Muscle of back (tissue), 11 donors: Measurements from ENCODE around the gene DLGAP1. TPM values are rescaled to one million over a fixed set of nuclear protein-coding genes. Genes with fewer than 3 reads are reported as not detected.

Experiments used
- DNase-seq, 3 donors: peaks; one replicate each; pipeline versions ENCODE4 v3.0.0 to v3.0.0-alpha.2; 2013
- polyA plus RNA-seq, 10 donors: library from polyadenylated mRNA; unstranded; fragments of 120-200 nt; gene quantifications; one replicate each; pipeline ENCODE4 v1.2.1, GENCODE V29; 2013; ENCODE audit not compliant: insufficient read length in 10 of 10

The DLGAP1 gene
- polyA plus RNA-seq, 10 donors, result 1.3 to 3.5 (median 2.1) TPM

DNA sequence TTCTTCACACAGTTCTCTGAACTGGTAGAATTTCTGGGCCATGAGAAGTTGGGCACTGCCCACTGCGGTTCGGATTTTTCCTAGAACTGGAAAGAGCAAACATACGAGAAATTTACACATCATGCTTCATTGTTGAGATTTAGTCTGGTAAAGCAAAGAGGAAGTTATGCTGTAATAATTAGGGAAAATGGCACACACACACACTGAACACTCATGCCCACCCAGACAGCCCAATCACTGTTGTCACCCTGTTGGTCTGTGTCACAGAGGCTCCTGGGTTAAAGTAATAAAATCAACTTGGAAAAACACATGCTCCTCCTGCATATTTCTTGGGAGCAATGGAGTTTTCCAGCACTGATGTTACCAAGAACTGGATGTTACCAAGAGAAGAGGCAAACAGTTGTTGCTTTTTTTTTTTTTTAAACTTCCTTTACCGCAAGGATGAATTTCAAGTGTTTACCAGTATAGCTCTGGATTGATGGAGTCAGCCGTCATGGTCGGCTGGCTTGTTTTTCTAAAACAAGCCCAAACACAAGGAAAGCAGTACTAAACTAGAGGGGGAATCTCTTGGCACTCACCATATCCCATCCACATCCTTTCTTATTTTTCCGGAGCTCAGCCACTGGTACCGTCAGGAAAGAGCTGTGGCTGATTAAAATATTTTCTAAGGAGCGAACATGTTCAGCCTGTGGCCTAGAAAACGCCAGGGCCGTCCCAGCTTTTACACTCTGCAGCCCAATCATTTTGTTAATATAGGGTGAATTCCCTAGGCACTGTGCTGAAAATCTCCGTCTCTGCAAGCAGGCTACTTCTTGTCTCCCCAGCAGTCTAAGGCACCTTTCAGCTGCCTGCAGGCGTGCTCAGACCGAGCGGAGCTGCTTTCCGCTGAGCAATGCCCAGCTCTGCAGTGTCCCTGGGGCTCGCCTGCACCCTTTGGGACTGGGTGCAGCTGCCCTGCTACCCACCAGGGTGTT, 946.2 kb downstream of the DLGAP1 start:
- peak in 1 of 3 donors; percentile 49 for DNase-seq

DNA sequence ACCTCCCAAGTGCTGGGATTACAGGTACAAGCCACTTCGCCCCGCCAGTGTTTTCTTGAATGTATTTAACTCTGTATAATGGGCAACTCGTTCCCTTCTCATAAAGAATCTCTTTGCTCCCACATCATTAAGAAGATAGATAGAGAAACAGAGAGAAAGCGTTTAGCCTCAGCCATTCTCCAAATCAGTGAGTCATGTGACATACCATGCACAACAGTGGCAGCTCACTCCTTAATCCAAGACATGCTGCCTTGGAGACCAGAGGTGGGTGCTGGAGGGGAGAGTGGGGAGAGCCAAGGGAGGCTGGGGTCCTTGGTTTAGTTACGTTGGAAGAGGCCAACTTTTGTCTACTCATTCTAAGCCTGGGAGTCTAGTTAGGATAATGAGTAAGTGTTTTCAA, 950.5 kb downstream of the DLGAP1 start:
- DNase-seq, result no peak

DNA sequence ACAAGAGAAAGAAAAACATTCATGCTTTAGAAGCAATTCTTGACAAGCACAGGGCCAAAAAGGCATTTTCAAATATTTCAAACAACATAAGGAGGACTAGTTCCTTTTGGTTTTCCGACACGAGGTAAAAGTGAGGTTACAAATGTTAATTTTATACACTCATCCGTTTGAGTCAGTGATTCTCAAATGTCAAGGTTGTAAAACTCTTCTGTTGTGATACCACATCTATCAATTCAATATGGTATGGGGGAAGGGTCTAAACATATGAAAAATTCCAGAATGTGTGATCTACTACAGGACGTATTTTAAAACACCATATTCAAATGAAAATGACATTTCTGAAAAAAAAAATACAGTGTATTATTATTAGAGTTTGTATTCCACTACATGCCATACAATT, 952.5 kb downstream of the DLGAP1 start:
- DNase-seq, result no peak

DNA sequence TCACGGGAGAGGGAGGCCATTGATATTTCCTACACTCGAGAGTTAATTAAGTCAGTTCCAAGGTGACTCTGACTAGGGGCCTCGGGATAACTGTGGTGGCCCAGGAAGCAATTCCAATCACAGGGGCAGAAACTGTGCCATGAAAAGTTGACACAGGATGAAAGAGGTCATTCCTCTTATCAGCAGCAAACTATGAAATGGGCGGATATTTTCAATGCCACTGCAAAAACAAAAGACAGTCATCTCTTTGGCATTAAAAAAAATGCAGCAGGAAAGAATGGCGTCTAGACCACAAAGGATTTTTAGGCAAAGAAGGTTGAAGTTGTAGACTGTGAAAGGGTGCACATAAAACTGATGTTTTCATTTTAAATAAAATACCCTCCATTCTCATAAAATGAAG, 955.1 kb downstream of the DLGAP1 start:
- no peak for DNase-seq

DNA sequence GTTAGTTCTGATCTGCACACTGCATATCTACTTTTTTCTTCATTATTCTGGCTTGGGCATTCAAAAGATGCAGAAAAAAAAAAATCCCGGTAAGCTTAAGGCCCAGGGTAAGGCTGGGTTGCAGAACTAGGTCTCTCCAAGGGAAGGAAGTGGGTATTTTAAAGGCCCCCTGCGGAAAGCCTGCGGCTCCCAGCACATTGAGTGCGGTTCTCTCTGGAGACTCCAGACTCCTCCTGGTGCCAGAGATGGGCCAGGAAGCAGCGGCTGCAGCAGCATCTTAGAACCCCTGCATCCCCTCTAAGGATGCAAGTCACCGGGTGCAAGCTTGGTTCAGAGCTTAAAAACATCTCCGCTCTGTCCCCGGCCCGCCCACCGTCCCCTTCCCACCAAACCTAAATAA, 955.6 kb downstream of the DLGAP1 start:
- DNase-seq, result no peak

DNA sequence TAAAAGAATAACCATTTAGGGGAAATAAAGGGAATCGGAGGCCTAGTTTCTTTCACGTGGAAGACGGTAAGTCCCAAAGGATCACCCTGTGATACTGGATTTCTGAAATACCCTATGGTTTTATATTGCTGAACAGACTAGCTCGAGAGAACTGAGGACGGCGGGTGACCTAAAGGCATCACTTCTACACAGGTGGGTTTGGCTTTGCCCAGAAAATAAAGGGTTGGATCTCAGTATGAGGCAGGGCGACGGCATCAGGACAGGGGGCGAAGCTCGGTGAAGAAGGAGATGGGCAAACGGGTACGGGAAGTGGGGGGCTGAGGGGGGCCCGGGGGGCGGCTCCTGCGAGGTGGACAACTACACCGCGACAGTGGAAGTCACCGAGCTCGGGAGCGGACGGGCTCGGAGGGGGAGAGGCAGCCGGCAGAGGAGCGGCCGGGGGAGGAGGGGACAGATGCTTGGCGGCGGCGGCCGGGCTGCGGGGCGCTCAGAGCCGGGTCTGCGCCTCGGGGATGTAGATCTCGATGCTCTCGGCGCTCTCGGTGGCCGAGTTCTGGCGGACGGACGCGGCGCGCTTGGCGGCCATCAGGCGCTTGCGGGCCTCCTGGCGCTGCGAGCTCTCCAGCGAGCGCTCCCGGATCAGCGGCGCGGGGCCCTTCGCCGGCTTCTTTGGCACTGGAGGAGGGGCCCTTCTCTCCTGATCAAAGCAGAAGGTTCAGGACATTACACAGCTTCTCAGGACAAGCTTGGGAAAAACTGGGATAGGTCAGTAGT, 956.2 kb downstream of the DLGAP1 start:
- peak; percentile 25 to 80 (median 42) for DNase-seq

DNA sequence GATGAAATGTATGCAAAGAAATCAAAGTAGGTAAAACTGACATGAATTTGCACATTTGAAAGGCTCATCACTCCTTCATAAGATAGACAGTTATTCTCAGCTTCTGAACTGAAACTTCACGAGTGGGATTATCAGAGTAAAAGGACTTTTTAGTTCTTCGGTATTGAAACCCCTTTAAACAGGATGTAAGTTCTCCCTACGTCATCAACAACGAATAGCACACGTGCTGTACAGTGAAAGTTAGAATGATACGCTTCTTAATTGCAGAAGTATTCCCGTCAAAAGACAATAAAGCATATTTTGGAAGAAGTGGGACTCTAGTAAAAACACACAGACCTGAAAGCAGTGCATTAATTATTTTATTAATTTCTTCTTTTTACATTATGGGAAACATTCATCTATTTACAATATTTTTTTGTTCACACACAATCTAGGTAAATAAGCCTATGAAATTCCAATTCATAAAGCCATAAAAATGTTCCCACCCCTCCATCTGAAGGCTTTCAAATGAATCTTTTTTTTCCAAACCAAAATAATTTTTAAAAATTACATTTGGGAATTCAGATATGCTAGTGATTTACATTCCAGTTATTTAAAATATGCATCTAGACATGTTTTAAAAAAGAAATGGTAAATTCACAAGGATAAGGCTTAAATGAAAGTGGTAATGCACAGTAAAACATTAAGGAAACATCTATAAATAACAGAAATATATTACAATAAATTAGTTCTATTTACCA, 959.2 kb downstream of the DLGAP1 start:
- no peak for DNase-seq

DNA sequence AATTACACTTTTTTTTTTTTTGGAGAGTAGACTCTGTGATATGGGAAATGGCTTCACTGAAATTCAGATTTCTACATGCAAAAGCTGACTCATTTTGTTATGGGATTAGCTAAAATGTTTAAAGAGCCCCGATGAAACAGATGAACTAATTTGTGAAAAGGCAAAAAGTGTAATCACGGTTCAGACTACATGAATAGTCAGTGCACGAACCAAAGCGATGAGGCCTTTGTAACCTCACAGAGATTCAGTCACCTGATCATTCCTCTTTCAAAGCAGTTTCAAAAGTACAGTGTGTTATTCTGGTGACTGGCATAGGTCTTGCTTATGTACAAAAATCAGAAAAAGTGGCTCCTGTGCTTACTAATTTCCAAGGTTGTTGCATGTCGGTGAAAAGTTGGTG, 960.5 kb downstream of the DLGAP1 start:
- DNase-seq, result no peak

DNA sequence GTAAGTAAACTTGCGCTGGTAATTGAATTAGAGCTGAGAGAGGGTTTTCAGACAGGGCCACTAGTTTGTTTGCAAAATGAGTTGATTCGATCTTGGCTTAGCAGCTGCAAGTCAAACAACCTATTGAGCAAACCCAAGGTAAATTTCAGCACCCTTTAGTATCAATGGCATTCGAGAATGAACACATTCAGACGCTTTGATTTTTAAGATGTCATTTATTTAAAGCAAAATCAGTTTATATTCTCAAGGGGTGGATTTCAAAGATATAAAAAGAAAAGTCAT, 960.9 kb downstream of the DLGAP1 start:
- DNase-seq, result no peak

DNA sequence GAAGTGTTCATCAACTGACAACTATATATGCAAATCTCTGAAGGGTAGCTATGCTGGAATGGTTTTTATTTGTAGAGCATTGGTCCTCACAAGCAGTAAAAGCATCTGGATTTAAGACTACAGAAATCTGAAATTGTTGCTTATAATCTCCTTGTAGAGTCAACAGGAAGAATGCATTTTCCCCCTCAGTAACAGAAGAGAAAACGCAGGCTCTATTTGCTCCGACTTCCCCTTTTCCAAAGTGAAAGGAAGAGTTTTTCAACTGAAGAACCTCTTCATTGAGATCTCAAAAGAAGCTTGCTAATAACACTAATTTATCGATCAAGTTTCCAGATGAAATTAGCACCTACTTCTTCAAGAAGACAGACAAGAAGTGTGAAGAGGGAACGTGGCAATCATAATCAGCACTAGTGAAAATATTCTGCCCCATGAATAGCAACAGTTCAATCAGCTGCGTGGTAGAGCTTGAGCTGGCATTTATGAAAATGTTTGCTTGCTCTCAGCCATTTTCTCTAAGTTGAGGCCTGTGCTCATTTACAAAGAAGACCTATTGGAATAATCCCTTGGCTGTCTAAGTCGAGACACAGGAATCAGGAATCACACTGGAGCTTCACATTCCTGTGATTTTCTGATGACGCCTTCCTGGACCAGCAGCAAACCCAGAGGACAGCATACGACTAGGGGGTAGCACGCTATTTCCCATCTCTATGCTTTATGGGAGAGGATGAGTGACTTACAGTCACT, 961.4 kb downstream of the DLGAP1 start:
- no peak for DNase-seq

DNA sequence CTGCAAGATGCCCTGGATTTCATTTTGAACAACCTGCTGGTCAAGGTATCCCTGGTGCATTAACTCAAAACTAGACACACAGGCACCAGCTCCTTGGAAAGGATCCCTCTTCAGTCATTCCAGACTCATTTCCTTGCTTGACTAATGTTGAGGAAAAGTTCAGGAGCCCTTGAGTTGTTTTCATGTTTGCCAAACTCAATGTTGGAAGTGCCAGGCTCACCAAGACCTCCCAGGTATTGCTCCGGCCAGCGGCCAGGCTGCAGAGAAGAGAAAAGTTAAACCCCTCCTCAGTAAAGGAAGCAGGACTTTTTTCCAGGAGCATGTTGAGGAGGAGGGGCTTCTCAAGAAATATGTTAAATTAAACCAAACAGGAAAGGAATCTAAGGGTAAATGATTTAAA, 962.4 kb downstream of the DLGAP1 start:
- DNase-seq, result no peak

DNA sequence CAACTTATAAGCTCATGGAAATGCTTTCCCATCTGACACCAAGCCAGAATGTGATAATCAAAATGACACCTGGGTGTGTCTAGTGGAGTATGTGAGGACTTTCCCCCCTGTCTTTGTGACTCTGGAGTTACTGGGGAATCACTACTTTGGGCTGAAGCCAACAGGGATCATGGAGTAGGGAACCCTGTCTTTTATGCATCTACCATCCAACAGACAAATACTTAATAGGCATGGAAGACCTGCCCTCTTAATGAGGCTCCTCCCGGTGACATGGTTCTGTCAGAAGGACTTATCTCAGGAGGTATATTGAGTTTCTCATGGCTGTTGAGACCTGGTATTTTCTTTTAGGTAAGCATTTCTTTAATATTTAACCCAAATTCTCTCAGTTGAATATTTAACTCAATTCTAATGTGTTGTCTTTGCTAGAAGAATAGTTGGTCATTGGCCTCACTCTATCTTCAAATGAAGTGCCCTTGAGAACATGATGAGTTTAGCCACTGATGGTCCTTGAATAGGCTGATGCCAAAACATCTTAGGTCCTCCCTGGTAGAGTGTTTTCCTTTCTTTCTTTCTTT, 963.0 kb downstream of the DLGAP1 start:
- DNase-seq, result no peak

DNA sequence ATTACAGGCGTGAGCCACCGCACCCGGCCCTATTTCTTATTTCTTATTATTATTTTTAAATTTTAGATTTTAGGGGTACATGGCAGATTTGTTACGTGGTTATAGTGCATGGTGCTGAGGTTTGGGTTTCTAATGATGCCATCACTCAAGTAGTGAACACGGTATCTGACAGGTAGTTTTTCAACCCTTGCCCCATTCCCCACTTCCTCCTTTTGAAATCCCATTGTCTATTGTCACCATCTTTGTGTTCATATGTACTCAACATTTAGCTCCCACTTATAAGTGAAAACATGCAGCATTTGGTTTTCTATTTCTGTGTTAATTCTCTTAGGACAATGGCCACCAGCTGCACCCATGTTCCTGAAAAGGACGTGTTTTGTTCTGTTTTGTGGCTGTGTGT, 965.6 kb downstream of the DLGAP1 start:
- DNase-seq, result no peak

DNA sequence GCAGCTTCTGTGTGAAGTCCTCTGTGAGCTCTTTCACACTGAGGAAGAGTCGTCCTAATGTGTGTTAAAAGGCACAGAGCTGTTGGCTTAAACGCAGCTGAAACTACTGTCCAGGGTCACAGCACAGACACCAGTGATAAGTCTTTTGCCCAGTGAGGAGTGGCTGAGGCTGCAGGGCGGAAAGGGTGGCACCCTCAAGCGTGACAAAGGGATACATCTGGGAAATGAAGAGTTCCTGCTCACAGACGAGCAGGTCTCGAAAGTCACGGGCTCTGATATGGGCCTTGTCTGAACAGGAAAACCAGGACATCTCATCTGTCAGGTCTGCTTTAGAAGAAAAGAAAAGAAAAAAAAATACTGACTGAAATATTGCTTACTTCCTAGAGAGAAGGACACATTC, 968.6 kb downstream of the DLGAP1 start:
- DNase-seq, result no peak

DNA sequence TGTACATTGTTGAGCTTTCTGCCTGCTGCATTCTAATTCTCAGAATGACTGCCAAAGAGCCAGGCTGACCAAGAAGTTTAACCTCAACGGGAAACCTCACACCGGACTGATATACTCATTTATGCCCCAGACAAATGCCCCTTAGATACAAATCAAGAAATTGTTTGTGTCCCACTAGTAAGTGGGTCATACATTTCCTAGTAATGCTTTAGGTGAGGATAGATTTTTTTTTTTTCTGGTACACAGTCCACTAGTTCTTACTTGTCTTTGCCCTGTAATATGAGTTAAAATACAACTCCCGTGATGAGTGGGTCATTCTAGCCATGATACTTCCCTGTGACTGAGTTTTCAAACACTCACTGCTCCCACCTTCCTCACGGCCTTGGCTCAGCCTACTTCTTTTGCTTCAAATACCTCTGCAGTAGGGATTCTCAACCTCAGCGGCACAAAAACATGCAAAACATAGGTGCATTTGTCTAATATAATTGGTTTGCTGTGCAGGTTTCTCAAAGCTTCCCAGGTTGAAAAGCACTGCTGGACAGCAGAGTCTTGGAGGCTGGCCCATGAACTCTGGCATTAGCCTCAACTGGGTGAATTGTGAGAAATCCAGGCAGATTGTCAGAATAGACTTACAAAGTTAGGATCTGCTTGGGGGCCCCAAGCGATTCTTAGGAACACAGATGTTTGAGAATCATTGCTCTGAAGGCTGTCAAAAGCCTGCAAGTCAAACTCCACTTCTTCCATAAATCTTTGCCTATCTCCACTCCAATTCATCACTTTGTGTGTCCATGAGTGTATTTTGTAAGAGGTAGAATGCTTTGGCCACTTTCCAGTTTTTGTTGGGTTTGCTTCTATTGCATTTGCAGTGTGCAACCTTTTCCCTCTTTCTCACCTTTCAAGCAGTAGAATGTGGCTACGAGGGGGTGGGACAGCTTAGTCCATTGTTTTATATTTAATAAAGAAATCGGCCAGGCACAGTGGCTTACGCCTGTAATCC, 969.7 kb downstream of the DLGAP1 start:
- no peak for DNase-seq

DNA sequence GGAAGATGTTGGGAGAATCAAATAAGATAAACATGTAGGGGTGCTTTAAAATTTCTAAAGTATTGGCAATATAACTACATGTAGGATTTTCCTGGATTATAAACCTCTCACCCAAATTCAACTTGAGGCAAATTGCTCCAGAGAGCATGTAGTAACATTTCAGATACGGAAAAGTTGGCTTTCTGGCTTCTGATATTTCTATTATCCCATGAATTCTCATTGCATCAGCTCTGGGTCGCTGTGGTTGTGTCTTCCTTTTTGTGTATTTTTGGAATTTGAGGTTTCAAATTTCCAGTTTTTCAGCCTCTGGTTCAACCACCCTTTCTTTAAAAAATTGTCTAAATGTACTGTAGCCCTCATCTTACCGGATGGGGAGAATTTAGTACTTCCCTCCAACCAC, 972.8 kb downstream of the DLGAP1 start:
- DNase-seq, result no peak

DNA sequence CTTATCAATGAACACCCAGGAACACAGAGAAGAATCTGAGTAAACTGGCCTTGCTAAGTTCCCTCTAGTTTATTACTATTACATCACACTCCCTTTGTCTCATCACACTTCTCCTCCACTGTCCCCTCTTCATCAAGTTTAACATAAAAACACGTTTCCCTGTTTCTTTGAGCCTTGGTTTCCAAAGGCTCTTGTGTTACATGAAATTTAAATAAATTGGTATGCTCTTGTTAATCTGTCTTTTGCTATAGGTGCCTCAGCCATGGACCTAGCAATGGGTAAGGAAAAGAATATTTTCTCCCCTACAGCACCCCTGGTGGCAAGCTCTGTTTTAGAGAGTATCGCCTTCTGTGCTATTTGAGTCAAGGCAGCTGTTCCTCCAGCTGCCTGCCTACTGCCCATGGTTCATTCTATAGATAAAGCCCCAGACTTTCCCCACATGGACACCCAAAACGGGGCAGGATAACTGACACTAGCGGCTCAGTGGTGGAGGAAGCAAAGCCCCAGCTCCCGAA, 973.4 kb downstream of the DLGAP1 start:
- peak; percentile 47 to 77 (median 48) for DNase-seq

DNA sequence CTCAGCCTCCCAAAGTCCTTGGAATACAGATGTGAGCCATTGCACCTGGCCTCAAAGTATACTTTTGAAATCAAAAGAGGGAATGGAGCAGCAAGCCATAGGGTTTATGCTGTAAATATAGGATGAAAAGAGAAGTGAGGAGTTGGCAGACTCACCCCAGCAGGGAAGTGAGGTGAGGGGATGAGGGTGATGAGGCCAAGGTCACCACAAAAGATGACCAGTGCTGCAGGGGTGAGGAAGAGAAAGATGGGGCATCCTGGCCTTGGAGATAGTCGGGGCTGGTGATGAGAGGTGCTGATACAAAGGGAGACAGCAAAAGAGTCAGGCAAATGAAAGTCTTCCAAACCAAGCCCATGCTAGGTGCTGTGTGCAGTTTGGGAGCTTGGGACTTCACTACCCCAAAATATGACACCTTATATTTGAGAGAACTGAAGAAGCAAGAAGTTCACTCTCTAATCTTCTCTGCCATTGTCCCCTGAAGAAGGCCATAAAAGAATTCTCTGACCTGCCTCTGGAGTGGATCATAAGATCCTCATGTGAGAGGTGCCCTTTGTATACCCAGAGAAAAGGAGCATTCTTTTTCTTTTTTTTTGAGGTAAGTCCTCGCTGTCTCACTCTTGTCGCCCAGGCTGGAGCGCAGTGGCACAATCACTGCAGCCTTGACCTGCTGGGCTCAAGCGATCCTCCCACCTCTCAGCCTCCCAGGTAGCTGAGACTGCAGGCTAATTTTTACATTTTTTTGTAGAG, 974.1 kb downstream of the DLGAP1 start:
- no peak for DNase-seq

DNA sequence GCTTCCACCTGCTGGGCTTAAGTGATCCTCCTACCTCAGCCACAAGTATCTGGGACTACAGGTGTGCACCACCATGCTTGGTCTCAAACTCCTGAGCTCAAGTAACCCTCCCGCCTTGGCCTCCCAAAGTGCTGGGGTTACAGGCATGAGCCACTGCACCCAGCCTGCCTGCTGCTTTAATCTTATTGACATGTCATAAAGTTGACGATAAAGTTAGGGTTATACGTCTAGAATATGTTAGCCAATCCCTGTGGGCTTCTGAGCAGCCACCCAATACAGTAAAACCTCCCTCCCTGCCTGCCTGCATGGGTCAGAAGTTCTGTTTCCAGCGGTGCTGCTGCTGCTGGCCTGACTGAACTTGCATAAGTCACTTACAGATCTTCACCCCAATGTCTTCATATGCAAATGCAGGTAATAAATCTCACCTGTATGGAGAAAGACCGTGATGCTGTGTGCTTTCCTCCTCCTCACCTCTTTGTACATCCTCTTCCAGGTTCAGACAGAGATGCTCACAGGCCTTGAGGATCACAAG, 975.1 kb downstream of the DLGAP1 start:
- no peak for DNase-seq
